BLaER1 treated with 17β-estradiol and CSF1 and Interleukin-3, amounts not matched to agents 10 nM and 100 nM (cell line): ENCODE data around the gene TTC34.

Source experiments
- H3K27ac ChIP-seq, 11 experiments: shearing (Covaris generic); formaldehyde crosslinking; 2 replicates each; pipeline ENCODE4 v1.8.1; 2022
- H3K27me3 ChIP-seq, 11 experiments: shearing (Covaris generic); formaldehyde crosslinking; 2 replicates each; pipeline ENCODE4 v1.8.1; 2022
- H3K36me3 ChIP-seq, 11 experiments: shearing (Covaris generic); formaldehyde crosslinking; 2 replicates each; pipeline ENCODE4 v1.8.1; 2022
- H3K4me1 ChIP-seq, 10 experiments: shearing (Covaris generic); formaldehyde crosslinking; 2 replicates each; pipeline ENCODE4 v1.8.1; 2022
- H3K4me2 ChIP-seq, 11 experiments: shearing (Covaris generic); formaldehyde crosslinking; 2 replicates each; pipeline ENCODE4 v1.8.1; 2022
- H3K4me3 ChIP-seq, 10 experiments: shearing (Covaris generic); formaldehyde crosslinking; 2 replicates each; pipeline ENCODE4 v1.8.1; 2022
- H3K9ac ChIP-seq, 11 experiments: shearing (Covaris generic); formaldehyde crosslinking; 2 replicates each; pipeline ENCODE4 v1.8.1; 2022
- H3K9me3 ChIP-seq, 11 experiments: shearing (Covaris generic); formaldehyde crosslinking; replicated peaks in 1 of 11; 2 replicates each; pipeline ENCODE4 v1.8.1; 2022
- H4K20me1 ChIP-seq, 11 experiments: shearing (Covaris generic); formaldehyde crosslinking; 2 replicates each; pipeline ENCODE4 v1.8.1; 2022
- Cebpa-rat ChIP-seq, 11 experiments: shearing (Covaris generic); IDR thresholded peaks; 2 replicates each; pipeline ENCODE4 v1.8.1; 2022

TTC34 gene

GRCh38 chr1:2819429-2819828 is 17.9 kb upstream of the TTC34 start:
- Histone ChIP-seq H3K4me1 (peaks cover 0 to 7% (median 0%) of the 10 kb centered on the region in 10 experiments; a peak in 2 of 20 replicates), H4K20me1 (peaks cover 0 to 39% (median 0%) of the 10 kb centered on the region in 11 experiments; a peak in 9 of 22 replicates), H3K4me3 (no peak overlapping the region), H3K9me3 (no peaks in the 10 kb centered on the region), H3K4me2 (no peak overlapping the region), H3K27me3 (peaks cover 7 to 18% (median 12%) of the 10 kb centered on the region in 11 experiments; a peak in 15 of 22 replicates), H3K27ac (no peak overlapping the region), H3K9ac (no peak overlapping the region), H3K36me3 (no peaks in the 10 kb centered on the region)
- TF ChIP-seq Cebpa-rat (IDR thresholded peaks at IDR 0.05), result no peak

GRCh38 chr1:2817784-2818564 is 16.5 kb upstream of the TTC34 start:
- Histone ChIP-seq H3K4me1 (0 out of 20 replicates have a peak, but pooled peaks cover 0 to 3% (median 0%) of the 10 kb centered on the region in 10 experiments), H4K20me1 (peaks cover 0 to 27% (median 0%) of the 10 kb centered on the region in 11 experiments; a peak in 9 of 22 replicates), H3K27ac (no peak overlapping the region), H3K27me3 (peaks cover 0 to 4% (median 0%) of the 10 kb centered on the region in 11 experiments; a peak in 1 of 22 replicates), H3K4me2 (no peak overlapping the region), H3K9me3 (peaks cover 5 to 12% (median 10%) of the 10 kb centered on the region in 11 experiments; a peak in 17 of 22 replicates), H3K9ac (no peak overlapping the region), H3K4me3 (no peak overlapping the region), H3K36me3 (no peaks in the 10 kb centered on the region)
- no peak for TF ChIP-seq Cebpa-rat (IDR thresholded peaks at IDR 0.05)

GRCh38 chr1:2816786-2817185 is 15.3 kb upstream of the TTC34 start:
- Histone ChIP-seq H3K4me2 (no peak overlapping the region), H3K4me3 (no peak overlapping the region), H3K4me1 (peaks cover 0 to 5% (median 1%) of the 10 kb centered on the region in 10 experiments; a peak in 10 of 20 replicates), H3K36me3 (no peaks in the 10 kb centered on the region), H4K20me1 (peaks cover 0 to 20% (median 0%) of the 10 kb centered on the region in 11 experiments; a peak in 7 of 22 replicates), H3K9ac (no peak overlapping the region), H3K27me3 (peaks cover 0 to 6% (median 0%) of the 10 kb centered on the region in 11 experiments; a peak in 1 of 22 replicates), H3K27ac (no peak overlapping the region), H3K9me3 (peaks cover 6 to 22% (median 18%) of the 10 kb centered on the region in 11 experiments; a peak in 19 of 22 replicates)
- TF ChIP-seq Cebpa-rat (IDR thresholded peaks at IDR 0.05), result no peak

- peaks cover 6 to 22% (median 18%) of the 10 kb centered on the region in 11 experiments; a peak in 19 of 22 replicates for H3K9me3 ChIP-seq
- H4K20me1 ChIP-seq, result peaks cover 0 to 9% (median 0%) of the 10 kb centered on the region in 11 experiments; a peak in 5 of 22 replicates
- H3K27ac ChIP-seq, result no peak overlapping the region
- peaks cover 0 to 6% (median 0%) of the 10 kb centered on the region in 11 experiments; a peak in 1 of 22 replicates for H3K27me3 ChIP-seq
- H3K9ac ChIP-seq, result no peak overlapping the region
- peaks cover 0 to 16% (median 12%) of the 10 kb centered on the region in 10 experiments; a peak in 15 of 20 replicates for H3K4me1 ChIP-seq
- no peak overlapping the region for H3K4me2 ChIP-seq
- no peak for TF ChIP-seq Cebpa-rat (IDR thresholded peaks at IDR 0.05)
- no peak overlapping the region for H3K4me3 ChIP-seq
- H3K36me3 ChIP-seq, result no peaks in the 10 kb centered on the region
These were observed 14.1 kb upstream of the TTC34 start for GRCh38 chr1:2815551-2815950.

- H3K9me3 ChIP-seq, result peaks cover 6 to 22% (median 18%) of the 10 kb centered on the region in 11 experiments; a peak in 19 of 22 replicates
- no peak overlapping the region for H3K4me2 ChIP-seq
- H3K27me3 ChIP-seq, result peaks cover 0 to 6% (median 0%) of the 10 kb centered on the region in 11 experiments; a peak in 1 of 22 replicates
- H3K9ac ChIP-seq, result no peak overlapping the region
- H3K36me3 ChIP-seq, result no peaks in the 10 kb centered on the region
- no peak overlapping the region for H3K27ac ChIP-seq
- H3K4me1 ChIP-seq, result peaks cover 0 to 22% (median 13%) of the 10 kb centered on the region in 10 experiments; a peak in 15 of 20 replicates
- TF ChIP-seq Cebpa-rat (IDR thresholded peaks at IDR 0.05), result no peak
- peaks cover 0 to 8% (median 0%) of the 10 kb centered on the region in 11 experiments; a peak in 5 of 22 replicates for H4K20me1 ChIP-seq
- no peak overlapping the region for H3K4me3 ChIP-seq
These were observed 13.1 kb upstream of the TTC34 start for GRCh38 chr1:2814511-2815075.

- TF ChIP-seq Cebpa-rat (IDR thresholded peaks at IDR 0.05), result no peak
- Histone ChIP-seq H3K9me3 (peaks cover 6 to 22% (median 18%) of the 10 kb centered on the region in 11 experiments; a peak in 19 of 22 replicates), H3K9ac (no peak overlapping the region), H4K20me1 (peaks cover 0 to 4% (median 0%) of the 10 kb centered on the region in 11 experiments; a peak in 5 of 22 replicates), H3K4me2 (no peak overlapping the region), H3K4me3 (no peak overlapping the region), H3K27me3 (peaks cover 0 to 6% (median 0%) of the 10 kb centered on the region in 11 experiments; a peak in 1 of 22 replicates), H3K36me3 (no peaks in the 10 kb centered on the region), H3K4me1 (peaks cover 0 to 31% (median 19%) of the 10 kb centered on the region in 10 experiments; a peak in 15 of 20 replicates), H3K27ac (no peak overlapping the region)
These were observed 11.6 kb upstream of the TTC34 start for GRCh38 chr1:2812939-2813653.

GRCh38 chr1:2812136-2812535 is 10.6 kb upstream of the TTC34 start:
- H4K20me1 ChIP-seq, result peaks cover 0 to 11% (median 0%) of the 10 kb centered on the region in 11 experiments; a peak in 6 of 22 replicates
- H3K27ac ChIP-seq, result no peak overlapping the region
- no peak for TF ChIP-seq Cebpa-rat (IDR thresholded peaks at IDR 0.05)
- peaks cover 0 to 31% (median 19%) of the 10 kb centered on the region in 10 experiments; a peak in 15 of 20 replicates for H3K4me1 ChIP-seq
- no peak overlapping the region for H3K4me3 ChIP-seq
- H3K36me3 ChIP-seq, result no peaks in the 10 kb centered on the region
- peaks cover 6 to 22% (median 18%) of the 10 kb centered on the region in 11 experiments; a peak in 19 of 22 replicates for H3K9me3 ChIP-seq
- no peak overlapping the region; a peak in 1 of 22 replicates for H3K4me2 ChIP-seq
- H3K27me3 ChIP-seq, result peaks cover 0 to 6% (median 0%) of the 10 kb centered on the region in 11 experiments; a peak in 1 of 22 replicates
- H3K9ac ChIP-seq, result no peak overlapping the region

- Histone ChIP-seq H4K20me1 (peaks cover 0 to 13% (median 0%) of the 10 kb centered on the region in 11 experiments; a peak in 6 of 22 replicates), H3K4me2 (peak overlapping the region in 9 of 11 experiments; percentile 12 to 70 (median 52); a peak in 16 of 22 replicates), H3K9ac (peak overlapping the region in 6 of 11 experiments; percentile 6 to 46 (median 22); a peak in 5 of 22 replicates), H3K27me3 (peaks cover 0 to 6% (median 0%) of the 10 kb centered on the region in 11 experiments; a peak in 1 of 22 replicates), H3K9me3 (peaks cover 6 to 22% (median 18%) of the 10 kb centered on the region in 11 experiments; a peak in 19 of 22 replicates), H3K4me1 (peaks cover 0 to 31% (median 19%) of the 10 kb centered on the region in 10 experiments; a peak in 15 of 20 replicates), H3K27ac (no peak overlapping the region), H3K36me3 (no peaks in the 10 kb centered on the region), H3K4me3 (no peak overlapping the region)
- TF ChIP-seq Cebpa-rat (IDR thresholded peaks at IDR 0.05), result no peak
These were observed 10.0 kb upstream of the TTC34 start for GRCh38 chr1:2811533-2811918.
